HG03558 (cell line): Measurements from ENCODE around the gene SVOP.
"Not testable (repeated sequence)": the region's sequence is repeated elsewhere in the genome, so short reads cannot be mapped to it uniquely, and the experiment has no call there.

Experiments used
- ATAC-seq: cut with Tn5 transposase; IDR thresholded peaks from one replicate; pipeline ENCODE4 v1.9.1; 2021; ENCODE audit warnings: moderate number of reproducible peaks; ENCODE audit not compliant: unreplicated experiment; ENCODE audit errors: extremely low read depth

The SVOP gene

GRCh38 chr12:109033239-109034196 is 12.7 kb upstream of the SVOP start:
- no peak for ATAC-seq

- ATAC-seq = no peak
These were observed 8.5 kb upstream of the SVOP start for GRCh38 chr12:109029411-109029810.

- ATAC-seq = not testable (repeated sequence)
These were observed 7.8 kb upstream of the SVOP start for GRCh38 chr12:109028624-109029023.

- no peak for ATAC-seq
These were observed 6.9 kb upstream of the SVOP start for GRCh38 chr12:109027767-109028166.

- no peak for ATAC-seq
These were observed 597 bp downstream of the SVOP start for GRCh38 chr12:109020146-109020795.

- no peak for ATAC-seq
These were observed 2.6 kb downstream of the SVOP start for GRCh38 chr12:109018296-109018695.

- no peak for ATAC-seq
These were observed 3.9 kb downstream of the SVOP start for GRCh38 chr12:109016978-109017377.

- ATAC-seq = no peak
These were observed 4.9 kb downstream of the SVOP start for GRCh38 chr12:109016016-109016415.

GRCh38 chr12:109014984-109015765 is 5.7 kb downstream of the SVOP start:
- ATAC-seq = no peak

GRCh38 chr12:109010259-109010658 is 10.6 kb downstream of the SVOP start:
- ATAC-seq = no peak

- ATAC-seq = no peak
These were observed 11.1 kb downstream of the SVOP start for GRCh38 chr12:109009766-109010165.

- ATAC-seq = no peak
These were observed 16.9 kb downstream of the SVOP start for GRCh38 chr12:109004017-109004416.

GRCh38 chr12:108996320-108996719 is 24.5 kb downstream of the SVOP start:
- no peak for ATAC-seq

- no peak for ATAC-seq
These were observed 25.4 kb downstream of the SVOP start for GRCh38 chr12:108995370-108995992.

- not testable (repeated sequence) for ATAC-seq
These were observed 30.8 kb downstream of the SVOP start for GRCh38 chr12:108990103-108990502.

GRCh38 chr12:108989376-108989775 is 31.5 kb downstream of the SVOP start:
- no peak for ATAC-seq

- no peak for ATAC-seq
These were observed 35.1 kb downstream of the SVOP start for GRCh38 chr12:108985750-108986149.

- no peak for ATAC-seq
These were observed 37.6 kb downstream of the SVOP start for GRCh38 chr12:108983227-108983626.

- ATAC-seq = no peak
These were observed 38.1 kb downstream of the SVOP start for GRCh38 chr12:108982621-108983219.

GRCh38 chr12:108981835-108982234 is 39.0 kb downstream of the SVOP start:
- no peak for ATAC-seq
